ENCODE results near the gene E2F6. TPM values are rescaled to one million over a fixed set of nuclear protein-coding genes. Genes with fewer than 3 reads are reported as not detected.

The E2F6 gene
- total RNA-seq, 1 donor from 2014 or later: 11.8 TPM

DNA sequence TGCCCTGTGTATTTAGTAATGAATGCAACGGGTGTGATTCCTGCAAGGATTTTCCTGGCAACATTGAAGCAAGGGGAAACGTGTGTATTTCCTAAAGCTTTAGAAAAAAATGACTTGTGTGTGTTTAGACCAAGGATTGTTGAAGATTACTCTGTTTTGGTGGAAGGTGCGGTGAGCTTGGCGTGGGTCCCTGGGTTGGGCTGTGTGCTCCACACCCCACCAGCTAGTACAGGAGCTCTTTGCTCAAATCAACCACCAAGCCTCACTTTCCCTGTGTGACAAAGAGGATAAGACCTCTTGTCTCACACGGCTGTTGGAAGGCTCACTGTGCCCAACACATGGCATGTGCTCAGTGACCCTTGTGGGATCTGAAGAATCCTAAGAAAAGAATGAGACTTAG, 46.5 kb upstream of the E2F6 start:
- ChIA-PET CTCF (no interaction called here), POLR2A (no interaction called here)
- Mint-ChIP-seq H3K27ac (no peak overlapping the region), H3K4me1 (no peaks in the 10 kb centered on the region), H3K4me3 (no peak overlapping the region), H3K27me3 (peaks cover 21% of the 10 kb centered on the region), H3K9me3 (no peaks in the 10 kb centered on the region), H3K36me3 (ENCODE audit: low read depth) (no peaks in the 10 kb centered on the region)
- no peak for DNase-seq
- TF ChIP-seq CTCF (IDR thresholded peaks at IDR 0.05): no peak
- ATAC-seq (ENCODE audit: low read depth): no peak
- intact Hi-C loops (cut with micrococcal nuclease): no loop called here

DNA sequence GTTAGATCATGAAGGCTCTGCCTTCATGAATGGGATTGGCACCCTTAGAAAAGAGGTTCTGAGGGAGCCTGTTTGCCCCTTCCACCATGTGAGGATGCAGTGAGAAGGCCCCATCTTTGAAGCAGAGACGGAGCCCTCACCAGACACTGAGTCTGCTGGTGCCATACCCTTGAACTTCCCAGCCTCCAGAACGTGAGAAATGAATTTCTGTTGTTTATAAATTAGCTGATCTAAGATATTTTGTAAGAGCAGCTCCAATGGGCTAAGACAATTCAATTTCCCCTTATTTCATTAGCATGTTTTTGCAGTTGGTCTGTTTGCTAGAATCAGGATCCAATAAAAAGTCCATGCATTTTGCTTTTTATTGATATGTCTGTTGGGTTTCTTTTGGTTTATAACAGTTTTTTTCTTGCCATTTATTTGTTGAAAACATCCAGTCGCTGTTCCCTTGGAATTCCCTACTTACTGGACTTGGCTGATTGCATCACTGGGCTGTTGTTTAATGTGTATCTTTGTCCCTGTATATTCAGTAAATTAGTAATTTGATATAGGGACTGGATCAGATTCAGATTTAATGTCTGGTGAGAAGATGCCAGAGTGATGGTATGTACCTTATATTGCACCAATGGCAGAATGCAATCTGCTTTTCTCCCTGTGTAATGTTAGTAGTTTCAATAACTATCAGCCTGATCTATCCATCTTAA, 43.8 kb upstream of the E2F6 start:
- CTCF ChIA-PET: no interaction called here
- no peaks in the 10 kb centered on the region for H3K4me1 Mint-ChIP-seq

GRCh38 chr2:11508279-11508678, 42.3 kb upstream of the E2F6 start:
- intact Hi-C loops (cut with micrococcal nuclease): no loop called here
- no peak for ATAC-seq (ENCODE audit: low read depth)
- no peak overlapping the region for H3K27ac Mint-ChIP-seq
- H3K4me3 Mint-ChIP-seq: no peak overlapping the region
- H3K4me1 Mint-ChIP-seq: no peaks in the 10 kb centered on the region
- ChIA-PET CTCF (no interaction called here), POLR2A (no interaction called here)
- no peak for DNase-seq
- H3K36me3 Mint-ChIP-seq (ENCODE audit: low read depth): no peaks in the 10 kb centered on the region
- peaks cover 18% of the 10 kb centered on the region for H3K27me3 Mint-ChIP-seq
- no peak for TF ChIP-seq CTCF (IDR thresholded peaks at IDR 0.05)
- peaks cover 2% of the 10 kb centered on the region for H3K9me3 Mint-ChIP-seq

More for the DNA sequence above, 43.8 kb upstream of the E2F6 start:
- Mint-ChIP-seq H3K4me3 (no peak overlapping the region), H3K9me3 (no peaks in the 10 kb centered on the region), H3K36me3 (ENCODE audit: low read depth) (no peaks in the 10 kb centered on the region), H3K27me3 (peaks cover 19% of the 10 kb centered on the region), H3K27ac (no peak overlapping the region)
- TF ChIP-seq CTCF (IDR thresholded peaks at IDR 0.05): no peak
- POLR2A ChIA-PET: no interaction called here
- DNase-seq: no peak
- intact Hi-C loops (cut with micrococcal nuclease): no loop called here
- no peak for ATAC-seq (ENCODE audit: low read depth)

DNA sequence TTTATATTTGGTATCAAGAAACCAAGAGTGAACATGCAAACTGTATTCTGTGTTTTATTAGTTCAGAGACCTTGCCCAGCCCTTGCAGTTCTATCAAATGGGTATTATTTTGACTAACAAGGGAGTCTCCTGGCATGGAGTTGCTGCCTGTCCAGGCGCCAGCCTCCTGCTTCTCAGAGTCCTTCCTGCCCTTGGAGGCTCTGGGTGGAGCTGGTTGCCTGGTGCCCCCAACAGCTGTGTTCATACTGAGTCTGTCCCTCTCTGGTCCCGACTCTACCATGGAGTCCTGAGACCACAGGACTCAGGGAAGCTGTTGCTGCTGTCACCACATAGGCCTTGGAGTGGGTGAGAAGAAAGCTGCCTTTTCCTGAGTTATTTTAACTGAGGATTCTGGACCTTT, 41.6 kb upstream of the E2F6 start:
- H3K27me3 Mint-ChIP-seq: peaks cover 22% of the 10 kb centered on the region
- peaks cover 2% of the 10 kb centered on the region for H3K9me3 Mint-ChIP-seq
- no peaks in the 10 kb centered on the region for H3K36me3 Mint-ChIP-seq (ENCODE audit: low read depth)
- H3K4me1 Mint-ChIP-seq: no peaks in the 10 kb centered on the region
- intact Hi-C loops (cut with micrococcal nuclease): no loop called here
- ChIA-PET CTCF (no interaction called here), POLR2A (no interaction called here)
- no peak for TF ChIP-seq CTCF (IDR thresholded peaks at IDR 0.05)
- H3K27ac Mint-ChIP-seq: no peak overlapping the region
- ATAC-seq (ENCODE audit: low read depth): no peak
- H3K4me3 Mint-ChIP-seq: no peak overlapping the region
- DNase-seq: no peak

DNA sequence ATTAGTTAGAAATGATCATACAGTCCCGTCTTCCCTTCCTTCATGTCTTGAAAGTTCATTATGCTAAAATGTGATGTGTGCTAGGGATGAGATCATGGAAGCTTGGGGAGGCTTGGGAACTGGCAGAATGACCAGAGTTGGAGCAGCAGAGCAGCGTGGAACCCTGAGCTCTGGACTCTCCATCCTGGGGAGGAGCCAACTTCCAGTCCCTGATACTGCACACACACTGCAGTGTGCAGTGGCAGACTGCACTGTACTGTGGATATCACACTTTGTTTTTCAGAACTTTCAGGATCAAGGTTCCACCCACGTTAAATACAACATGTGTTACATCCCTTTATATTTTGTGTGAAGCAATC, 40.6 kb upstream of the E2F6 start:
- H3K4me1 Mint-ChIP-seq: no peaks in the 10 kb centered on the region
- intact Hi-C loops (cut with micrococcal nuclease): no loop called here
- no peak for ATAC-seq (ENCODE audit: low read depth)
- no peaks in the 10 kb centered on the region for H3K36me3 Mint-ChIP-seq (ENCODE audit: low read depth)
- ChIA-PET POLR2A (no interaction called here), CTCF (no interaction called here)
- no peak overlapping the region for H3K4me3 Mint-ChIP-seq
- peaks cover 2% of the 10 kb centered on the region for H3K9me3 Mint-ChIP-seq
- DNase-seq: no peak
- H3K27me3 Mint-ChIP-seq: peaks cover 23% of the 10 kb centered on the region
- H3K27ac Mint-ChIP-seq: no peak overlapping the region
- no peak for TF ChIP-seq CTCF (IDR thresholded peaks at IDR 0.05)

Measured in activated B cell treated with CpG ODN at 0.5 μM for 24 hours (primary cell).